ENCODE results near the gene MAPK10. TPM values are rescaled to one million over a fixed set of nuclear protein-coding genes. Genes with fewer than 3 reads are reported as not detected.

MAPK10 gene
- total and polyA plus RNA-seq, 10 of the 15 experiments (the other 5 are each of a cell fraction or from before 2014, with no cell fraction given): 1.1 to 4.2 (median 2.4) TPM

- Histone ChIP-seq H3K27me3 (replicated peaks in 1 of 2; ENCODE audit: control insufficient read depth in 2 of 2, insufficient read depth in 2 of 2, low read length in 1 of 2) (no peaks in the 10 kb centered on the region), H3K36me3 (ENCODE audit: control insufficient read depth in 2 of 2, insufficient read depth in 2 of 2, low read length in 1 of 2) (no peaks in the 10 kb centered on the region), H3K27ac (ENCODE audit: control insufficient read depth, insufficient read depth) (no peak overlapping the region), H4K20me1 (ENCODE audit: control insufficient read depth, insufficient read depth) (no peaks in the 10 kb centered on the region), H3K79me2 (ENCODE audit: control insufficient read depth, insufficient read depth, low read length) (no peaks in the 10 kb centered on the region), H2AFZ (ENCODE audit: control insufficient read depth, low read depth, low read length) (no peak overlapping the region), H3K9me3 (replicated peaks; ENCODE audit: control insufficient read depth, insufficient read depth, low read length) (no peaks in the 10 kb centered on the region), H3K9ac (ENCODE audit: control insufficient read depth, insufficient read depth, low read length) (no peak overlapping the region), H3K4me2 (ENCODE audit: control insufficient read depth, insufficient read depth) (no peak overlapping the region), H3K4me3 (no peak overlapping the region), H3K4me1 (ENCODE audit: control insufficient read depth, insufficient read depth, low read length) (no peaks in the 10 kb centered on the region)
- DNase-seq (ENCODE audit: low read depth, low spot score): no peak
- SMC1A ChIA-PET (ENCODE audit: uncharacterized antibody, unreplicated experiment): no interaction called here
- ATAC-seq: no peak
- RAD21 ChIA-PET (ENCODE audit: unreplicated experiment): no interaction called here
- no TSS peak for BruUV-seq (replicated peaks)
- POLR2A ChIA-PET: no interaction called here
- in situ Hi-C loops (cut with MboI) (no loop called here), intact Hi-C loops (cut with micrococcal nuclease; ENCODE audit: unreplicated experiment) (no loop called here)
- no peak for FAIRE-seq
- CTCF ChIA-PET: no interaction called here
- TF ChIP-seq GATAD2B (conservative IDR thresholded peaks at IDR 0.05; ENCODE audit: low read depth) (no peak), EGR1 (IDR thresholded peaks at IDR 0.05; ENCODE audit: borderline replicate concordance in 1 of 2, low read depth in 2 of 2, low read length in 2 of 2) (no peak)
Observed at GRCh38 chr4:85946821-85947220, 413.0 kb downstream of the MAPK10 start.

GRCh38 chr4:85942107-85942506, 417.7 kb downstream of the MAPK10 start:
- Histone ChIP-seq H3K4me1 (ENCODE audit: control insufficient read depth, insufficient read depth, low read length) (no peaks in the 10 kb centered on the region), H3K36me3 (ENCODE audit: control insufficient read depth in 2 of 2, insufficient read depth in 2 of 2, low read length in 1 of 2) (no peaks in the 10 kb centered on the region), H3K9ac (ENCODE audit: control insufficient read depth, insufficient read depth, low read length) (no peak overlapping the region), H3K79me2 (ENCODE audit: control insufficient read depth, insufficient read depth, low read length) (no peaks in the 10 kb centered on the region), H3K9me3 (replicated peaks; ENCODE audit: control insufficient read depth, insufficient read depth, low read length) (no peaks in the 10 kb centered on the region), H3K4me3 (no peak overlapping the region), H4K20me1 (ENCODE audit: control insufficient read depth, insufficient read depth) (no peaks in the 10 kb centered on the region), H3K27ac (ENCODE audit: control insufficient read depth, insufficient read depth) (no peak overlapping the region), H2AFZ (ENCODE audit: control insufficient read depth, low read depth, low read length) (no peak overlapping the region), H3K27me3 (replicated peaks in 1 of 2; ENCODE audit: control insufficient read depth in 2 of 2, insufficient read depth in 2 of 2, low read length in 1 of 2) (no peaks in the 10 kb centered on the region), H3K4me2 (ENCODE audit: control insufficient read depth, insufficient read depth) (no peak overlapping the region)
- no peak for TF ChIP-seq IKZF2 (IDR thresholded peaks at IDR 0.05)
- BruUV-seq (replicated peaks): no TSS peak
- in situ Hi-C loops (cut with MboI): no loop called here
- ChIA-PET SMC1A (ENCODE audit: uncharacterized antibody, unreplicated experiment) (interaction anchor here (1.2 kb wide), 1 partner anchor 12 kb away, joined by 3 read pairs; no protein-coding TSS in a partner anchor), RAD21 (ENCODE audit: unreplicated experiment) (no interaction called here), POLR2A (no interaction called here), CTCF (interaction anchor here (0.9 kb wide), 1 partner anchor 10 kb away, joined by 3 read pairs; no protein-coding TSS in a partner anchor)
- ATAC-seq: no peak
- FAIRE-seq: no peak
- intact Hi-C loops (cut with micrococcal nuclease; ENCODE audit: unreplicated experiment): no loop called here
- 60% methylated on average over 5 of the region's 5 CpGs for WGBS (ENCODE audit: insufficient coverage, insufficient replicate concordance, low lambda C conversion rate, missing lambda C conversion rate)
- no peak for DNase-seq (ENCODE audit: low read depth, low spot score)

All from GM12878 (cell line).